Stimulated activated CD8-positive, alpha-beta memory T cell treated with anti-CD3 and anti-CD28 coated beads, Interleukin-15, amount 100 ng/mL, for 4 hours (primary cell): Measurements from ENCODE around the gene SRSF2.
"Not testable (repeated sequence)": the region's sequence is repeated elsewhere in the genome, so short reads cannot be mapped to it uniquely, and the experiment has no call there.

Source experiments
- DNase-seq, 2 donors: peaks; one replicate each; pipeline ENCODE4 v3.0.0-alpha.2; 2020; ENCODE audit warnings: low read depth in 2 of 2

SRSF2 gene

GRCh38 chr17:76720941-76721340 lies 16.2 kb downstream of the SRSF2 start:
- no peak for DNase-seq

GRCh38 chr17:76720211-76720610 lies 16.9 kb downstream of the SRSF2 start:
- DNase-seq, result no peak

- no peak for DNase-seq
These were observed 18.6 kb downstream of the SRSF2 start for GRCh38 chr17:76718516-76718915.

GRCh38 chr17:76716839-76717215 lies 20.3 kb downstream of the SRSF2 start:
- no peak for DNase-seq

- peak; percentile 61 to 68 for DNase-seq
These were observed 20.8 kb downstream of the SRSF2 start for GRCh38 chr17:76716146-76716838.

GRCh38 chr17:76715496-76715830 lies 21.7 kb downstream of the SRSF2 start:
- no peak for DNase-seq

- DNase-seq, result peak in 1 of 2 donors; percentile 23
These were observed 22.2 kb downstream of the SRSF2 start for GRCh38 chr17:76714822-76715495.

- no peak for DNase-seq
These were observed 22.8 kb downstream of the SRSF2 start for GRCh38 chr17:76714336-76714735.

GRCh38 chr17:76713765-76714164 lies 23.4 kb downstream of the SRSF2 start:
- DNase-seq, result no peak

GRCh38 chr17:76712321-76712720 lies 24.8 kb downstream of the SRSF2 start:
- DNase-seq, result not testable (repeated sequence)

- peak in 1 of 2 donors; percentile 45 for DNase-seq
These were observed 26.1 kb downstream of the SRSF2 start, which contains the start of gene MXRA7 for GRCh38 chr17:76710863-76711611. MXRA7 (minus strand) TSS chr17:76710965; CDS start chr17:76710946, 19 bp downstream.

GRCh38 chr17:76709951-76710862 lies 26.9 kb downstream of the SRSF2 start:
- not testable (repeated sequence) for DNase-seq

GRCh38 chr17:76709077-76709950 lies 27.8 kb downstream of the SRSF2 start:
- no peak for DNase-seq

GRCh38 chr17:76707985-76708807 lies 28.9 kb downstream of the SRSF2 start:
- no peak for DNase-seq

GRCh38 chr17:76706817-76707216 lies 30.3 kb downstream of the SRSF2 start:
- DNase-seq, result no peak

GRCh38 chr17:76704805-76705204 lies 32.3 kb downstream of the SRSF2 start:
- DNase-seq, result no peak

- no peak for DNase-seq
These were observed 34.0 kb downstream of the SRSF2 start for GRCh38 chr17:76702941-76703637.

- DNase-seq, result no peak
These were observed 35.1 kb downstream of the SRSF2 start for GRCh38 chr17:76702076-76702475.

GRCh38 chr17:76701471-76701967 lies 35.6 kb downstream of the SRSF2 start:
- DNase-seq, result no peak
